Neural cell (in vitro differentiated cells): ENCODE results near the gene UBE2E1. TPM values are rescaled to one million over a fixed set of nuclear protein-coding genes. Genes with fewer than 3 reads are reported as not detected.

Experiments used
- H2AFZ ChIP-seq: fragments of 200-600, 300-800 bp; sonication (generic), shearing (Covaris generic); 2 replicates; pipeline ENCODE4 v1.6.0; 2014; ENCODE audit warnings: low read depth, mild to moderate bottlenecking, antibody characterized with exemption, low read length, moderate library complexity
- H3F3A ChIP-seq: fragments of 200-600 bp; shearing (Covaris generic); 2 replicates; pipeline ENCODE4 v1.6.1; 2016; ENCODE audit warnings: mild to moderate bottlenecking, moderate library complexity, mixed read lengths, antibody characterized with exemption, low read length; ENCODE audit not compliant: insufficient read depth, poor library complexity, severe bottlenecking
- H3K27ac ChIP-seq: fragments of 200-600, 300-800 bp; sonication (generic), shearing (Covaris generic); 2 replicates; pipeline ENCODE4 v1.5.1; 2014; ENCODE audit warnings: mild to moderate bottlenecking, low read length, moderate library complexity
- H3K27me3 ChIP-seq: fragments of 300-800, 200-600 bp; sonication (generic), shearing (Covaris generic); 2 replicates; pipeline ENCODE4 v1.6.0; 2014; ENCODE audit warnings: mild to moderate bottlenecking, low read depth, low read length, moderate library complexity; ENCODE audit not compliant: insufficient read depth
- H3K36me3 ChIP-seq: fragments of 300-800, 200-600 bp; sonication (generic), shearing (Covaris generic); 2 replicates; pipeline ENCODE4 v1.5.1; 2014; ENCODE audit warnings: mild to moderate bottlenecking, antibody characterized with exemption, low read length, moderate library complexity; ENCODE audit not compliant: insufficient read depth
- H3K4me2 ChIP-seq: fragments of 300-800, 200-600 bp; sonication (generic), shearing (Covaris generic); 2 replicates; pipeline ENCODE4 v1.6.0; 2014; ENCODE audit warnings: mild to moderate bottlenecking, low read length
- H3K4me3 ChIP-seq: fragments of 300-800, 200-600 bp; sonication (generic), shearing (Covaris generic); 2 replicates; pipeline ENCODE4 v1.5.1; 2014; ENCODE audit warnings: mild to moderate bottlenecking, low read length, moderate library complexity
- H3K79me2 ChIP-seq: fragments of 200-600 bp; shearing (Covaris generic); replicated peaks from 2 replicates; pipeline ENCODE4 v1.6.0; 2014; ENCODE audit warnings: mild to moderate bottlenecking, low read length, moderate library complexity; ENCODE audit not compliant: insufficient read depth
- H3K9ac ChIP-seq: fragments of 300-800, 200-600 bp; sonication (generic), shearing (Covaris generic); 2 replicates; pipeline ENCODE4 v1.6.1; 2016; ENCODE audit warnings: mild to moderate bottlenecking, low read length, mixed read lengths
- H3K9me2 ChIP-seq: fragments of 200-600 bp; shearing (Covaris generic); 2 replicates; pipeline ENCODE4 v1.6.1; 2016; ENCODE audit warnings: mild to moderate bottlenecking, low read length, mixed read lengths; ENCODE audit not compliant: insufficient read depth
- H3K9me3 ChIP-seq: fragments of 200-600, 300-800 bp; sonication (generic), shearing (Covaris generic); 2 replicates; pipeline ENCODE4 v1.6.1; 2016; ENCODE audit warnings: mild to moderate bottlenecking, mixed run types, low read length, moderate library complexity, mixed read lengths
- H4K20me1 ChIP-seq: fragments of 200-600 bp; shearing (Covaris generic); 2 replicates; pipeline ENCODE4 v1.6.1; 2016; ENCODE audit warnings: mild to moderate bottlenecking, mixed run types; ENCODE audit not compliant: insufficient read depth
- CTCF ChIP-seq: fragments of 450-650 bp; IDR thresholded peaks from 2 replicates; pipeline ENCODE4 v1.5.1; 2014; ENCODE audit warnings: antibody characterized with exemption, mild to moderate bottlenecking, moderate library complexity; ENCODE audit not compliant: poor library complexity, severe bottlenecking
- EP300 ChIP-seq: fragments of 450-650 bp; conservative IDR thresholded peaks from 2 replicates; pipeline ENCODE4 v1.6.1; 2014; ENCODE audit warnings: antibody characterized with exemption, mild to moderate bottlenecking, moderate library complexity; ENCODE audit not compliant: poor library complexity, severe bottlenecking
- EZH2 ChIP-seq: fragments of 200-600, 300-800 bp; shearing (Covaris generic), sonication (generic); IDR thresholded peaks from 2 replicates; pipeline ENCODE4 v1.6.1; 2014; ENCODE audit warnings: antibody characterized with exemption, low read length, borderline replicate concordance, mild to moderate bottlenecking; ENCODE audit not compliant: insufficient read depth, poor library complexity, severe bottlenecking
- MXI1 ChIP-seq: fragments of 450-650 bp; conservative IDR thresholded peaks from 2 replicates; pipeline ENCODE4 v1.6.1; 2014; ENCODE audit warnings: antibody characterized with exemption, mild to moderate bottlenecking; ENCODE audit not compliant: poor library complexity, severe bottlenecking
- POLR2AphosphoS5 ChIP-seq: IDR thresholded peaks from 2 replicates; pipeline ENCODE4 v1.6.1; 2012
- RAD21 ChIP-seq: fragments of 450-650 bp; conservative IDR thresholded peaks from 2 replicates; pipeline ENCODE4 v1.6.1; 2014; ENCODE audit warnings: antibody characterized with exemption, mild to moderate bottlenecking, moderate library complexity
- REST ChIP-seq: IDR thresholded peaks from 2 replicates; pipeline ENCODE4 v1.6.1; 2012; ENCODE audit warnings: borderline replicate concordance
- TAF1 ChIP-seq: IDR thresholded peaks from 2 replicates; pipeline ENCODE4 v1.6.1; 2012; ENCODE audit warnings: low read depth
- polyA plus RNA-seq: library from polyadenylated mRNA; depleted of rRNA; stranded (reverse); fragments of >200 nt; gene quantifications from 2 replicates; pipeline ENCODE4 v1.2.3, GENCODE V29; 2014

The UBE2E1 gene
- polyA plus RNA-seq, 1 donor from 2014 or later: 157 TPM

GRCh38 chr3:23785097-23785645 lies 20.6 kb upstream of the UBE2E1 start:
- Histone ChIP-seq H3K9me3 (no peaks in the 10 kb centered on the region), H3K9me2 (no peaks in the 10 kb centered on the region), H3K36me3 (no peaks in the 10 kb centered on the region), H3K79me2 (no peaks in the 10 kb centered on the region), H2AFZ (no peak overlapping the region), H3F3A (no peaks in the 10 kb centered on the region), H3K9ac (no peak overlapping the region), H3K4me2 (no peak overlapping the region), H3K27me3 (no peaks in the 10 kb centered on the region), H3K4me3 (no peak overlapping the region), H4K20me1 (no peaks in the 10 kb centered on the region), H3K27ac (no peak overlapping the region)
- TF ChIP-seq MXI1 (no peak), REST (no peak), EZH2 (no peak), TAF1 (no peak), POLR2AphosphoS5 (no peak), RAD21 (no peak), CTCF (no peak), EP300 (no peak)

GRCh38 chr3:23785882-23786281 lies 19.9 kb upstream of the UBE2E1 start:
- H4K20me1 ChIP-seq: no peaks in the 10 kb centered on the region
- H3K36me3 ChIP-seq: no peaks in the 10 kb centered on the region
- H3K79me2 ChIP-seq: no peaks in the 10 kb centered on the region
- no peaks in the 10 kb centered on the region for H3K27me3 ChIP-seq
- H3K4me2 ChIP-seq: no peak overlapping the region
- H3F3A ChIP-seq: no peaks in the 10 kb centered on the region
- H2AFZ ChIP-seq: no peak overlapping the region
- TF ChIP-seq REST (no peak), EZH2 (no peak), EP300 (no peak), RAD21 (no peak)
- no peak overlapping the region for H3K9ac ChIP-seq
- H3K4me3 ChIP-seq: no peak overlapping the region
- no peak overlapping the region for H3K27ac ChIP-seq
- no peaks in the 10 kb centered on the region for H3K9me3 ChIP-seq
- H3K9me2 ChIP-seq: no peaks in the 10 kb centered on the region
